Anterior cingulate cortex (tissue), 58 donors: ENCODE results near the gene HIVEP2.

ENCODE experiments used
- DNase-seq, 58 donors: peaks; one replicate each; lab custom pipeline; 2025; lab: John Stamatoyannopoulos, UW

Gene HIVEP2

DNA sequence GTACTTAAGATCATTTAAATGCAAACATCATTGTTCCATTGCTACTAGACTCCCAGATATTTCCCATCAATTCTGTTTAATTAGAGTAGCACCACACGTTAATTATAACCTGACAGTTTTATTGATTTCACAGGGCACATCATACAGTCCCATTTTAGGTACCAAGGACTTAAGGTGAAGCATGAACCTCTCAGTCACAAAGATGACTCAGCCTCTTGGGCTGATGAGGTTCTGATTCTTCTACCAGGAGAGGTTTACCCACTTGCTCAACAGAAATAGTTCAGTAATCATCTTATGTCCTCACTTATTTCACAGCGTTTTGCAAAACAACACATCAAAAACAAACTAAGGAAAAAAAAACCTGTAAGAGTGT, 98.5 kb downstream of the HIVEP2 start:
- no peak for DNase-seq

GRCh38 chr6:142845624-142846458, 99.1 kb downstream of the HIVEP2 start:
- DNase-seq = peak in 56 of 58 donors; percentile 15 to 92 (median 74)

DNA sequence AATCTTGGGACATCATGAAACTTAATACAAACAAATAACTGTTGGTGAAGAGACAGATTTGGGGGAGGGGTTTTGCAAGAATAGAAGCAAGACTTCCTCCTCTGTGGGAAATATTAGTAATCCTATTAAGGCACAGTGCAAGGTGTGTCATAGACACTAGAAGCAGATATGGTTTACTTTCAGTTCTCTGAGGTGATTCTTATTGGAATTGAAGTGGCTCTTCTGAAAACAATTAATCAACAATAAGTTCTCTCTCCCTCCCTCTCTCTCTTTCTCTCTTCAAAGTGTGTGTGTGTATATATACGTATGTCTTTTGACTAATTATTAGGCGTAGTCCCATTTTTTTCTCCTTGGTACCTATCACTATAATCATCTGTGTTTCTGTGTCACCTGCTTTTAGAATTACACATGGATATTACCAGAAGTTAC, 99.8 kb downstream of the HIVEP2 start:
- no peak for DNase-seq

DNA sequence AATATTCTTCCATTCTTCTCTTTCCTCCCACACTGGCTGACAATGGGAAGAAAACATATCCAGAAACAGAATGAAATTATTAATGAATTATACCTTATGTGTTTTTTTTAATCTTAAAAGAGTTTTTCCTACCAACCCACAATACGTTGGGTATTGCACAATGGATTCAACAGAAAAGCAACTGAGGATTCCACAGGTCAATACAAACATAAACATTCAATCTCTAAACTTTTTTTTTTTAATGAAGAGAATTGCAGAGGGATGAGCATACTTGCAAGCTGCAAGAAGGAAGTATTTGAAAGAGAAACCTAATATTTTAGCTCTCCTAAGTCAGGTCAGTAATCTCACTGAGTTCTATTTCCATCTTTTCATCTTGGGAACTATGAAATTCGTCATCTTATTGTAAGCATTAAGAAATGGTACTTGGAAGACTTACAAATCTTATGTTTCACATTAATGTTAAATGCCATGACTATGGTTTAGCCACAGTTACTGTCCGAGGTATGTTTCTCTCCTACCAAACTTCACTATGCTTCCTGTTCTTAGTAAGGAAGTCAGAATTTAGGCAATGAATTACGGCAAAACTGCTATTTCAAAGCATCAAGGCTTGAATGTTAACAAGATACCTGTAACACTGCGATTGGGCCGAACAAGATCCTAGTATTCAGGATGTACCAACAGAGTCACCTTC, 100.8 kb downstream of the HIVEP2 start:
- DNase-seq = no peak

DNA sequence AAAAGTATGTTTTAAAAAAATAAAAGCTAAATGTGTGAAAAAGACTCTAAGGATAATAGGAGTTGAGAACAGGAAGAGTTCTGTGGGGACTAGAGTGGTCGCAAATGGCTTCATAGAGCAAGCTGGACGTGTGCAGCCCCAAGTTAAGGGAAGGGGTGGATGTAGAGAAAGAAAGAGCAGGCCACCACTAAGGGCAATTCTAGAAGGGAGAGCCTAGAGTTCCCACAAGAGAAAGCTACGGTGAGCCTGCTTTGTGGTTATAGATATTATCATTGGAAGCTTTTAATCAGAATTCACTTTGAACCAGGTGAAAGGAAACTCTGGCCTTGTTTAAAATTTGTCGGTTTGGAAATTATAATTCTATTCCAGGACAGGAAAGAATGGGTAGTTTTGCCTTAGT, 101.6 kb downstream of the HIVEP2 start:
- no peak for DNase-seq

DNA sequence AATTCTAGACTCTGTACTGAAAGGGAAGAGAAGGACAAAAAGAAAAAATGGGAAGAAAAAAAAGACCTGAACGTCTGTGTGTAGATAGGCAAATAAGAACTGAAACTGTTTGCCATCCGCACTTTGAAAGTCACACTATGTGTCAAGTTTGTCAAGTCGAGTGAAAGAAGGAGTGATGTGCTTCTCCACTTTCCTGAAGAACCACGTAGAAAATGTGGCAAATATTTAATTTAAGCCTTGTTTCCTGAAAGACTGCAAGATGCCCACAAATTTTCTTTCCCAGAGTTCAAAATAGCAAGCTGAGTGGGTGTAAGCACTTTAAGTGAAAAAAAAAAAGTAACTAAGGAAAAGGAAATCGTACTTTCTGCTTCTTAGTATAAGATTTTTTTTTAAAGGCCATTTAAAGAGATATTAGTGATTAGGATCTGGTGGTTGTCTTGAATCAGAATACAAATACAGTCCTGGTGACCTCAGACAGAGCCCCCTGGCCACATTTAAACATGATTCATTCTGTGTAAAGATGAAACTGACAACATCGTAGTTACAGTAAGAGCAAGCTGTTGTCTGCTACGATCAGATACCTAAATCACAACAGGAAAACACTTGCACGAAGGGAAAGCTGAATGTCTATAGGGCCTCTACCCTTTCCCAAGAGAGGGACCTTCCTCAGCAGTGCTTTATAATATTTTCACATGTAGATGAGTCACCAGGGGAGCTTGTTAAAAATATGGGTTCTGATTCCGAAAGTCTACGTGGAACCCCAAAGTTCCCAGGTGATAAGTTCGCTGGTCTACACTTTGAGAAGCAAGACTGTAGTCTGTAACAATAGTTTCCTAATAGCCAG, 102.3 kb downstream of the HIVEP2 start:
- DNase-seq = no peak

GRCh38 chr6:142841915-142842314, 103.1 kb downstream of the HIVEP2 start:
- DNase-seq = no peak

- no peak for DNase-seq
Observed at GRCh38 chr6:142839686-142840040, 105.3 kb downstream of the HIVEP2 start.

DNA sequence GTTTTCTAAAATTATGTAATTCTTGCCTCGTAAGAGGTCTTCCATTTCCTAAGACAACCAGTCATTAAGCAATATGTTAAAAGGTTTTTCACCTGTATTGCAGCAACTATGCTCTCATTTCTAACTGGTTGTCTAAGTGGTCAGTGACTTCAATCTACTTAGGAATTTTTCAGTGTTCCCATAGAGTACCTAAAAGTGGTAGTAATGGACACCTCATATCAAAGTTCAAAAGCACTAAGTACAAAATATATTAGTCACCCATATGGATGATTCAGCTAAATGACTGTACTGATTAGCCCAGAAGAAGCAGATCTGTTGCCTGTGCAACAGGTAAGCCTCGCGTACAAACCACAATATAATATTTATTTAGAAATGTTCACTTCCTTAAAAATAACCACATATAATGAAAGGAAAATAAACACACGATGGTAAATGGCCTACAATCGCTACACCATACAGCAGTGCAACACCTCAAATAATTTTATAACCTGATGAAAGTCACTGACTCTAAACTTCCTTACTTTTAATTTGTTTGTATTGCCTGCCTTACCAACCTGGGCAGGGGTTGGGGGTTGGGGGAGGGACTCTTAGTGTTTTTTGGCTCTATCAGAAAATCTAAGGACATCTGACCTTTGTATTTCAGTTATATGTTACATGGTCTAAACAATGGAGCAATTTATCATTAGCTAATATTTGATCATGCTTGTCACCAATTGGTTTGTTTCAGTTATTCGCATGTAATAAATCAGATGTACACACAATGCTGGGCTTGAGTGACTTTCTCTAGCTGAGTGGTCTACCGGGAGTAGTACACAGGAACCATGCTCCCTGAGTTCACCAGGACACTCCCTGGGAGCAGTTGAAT, 105.9 kb downstream of the HIVEP2 start:
- no peak for DNase-seq

- no peak for DNase-seq
Observed at GRCh38 chr6:142835787-142836535, 109.0 kb downstream of the HIVEP2 start.

DNA sequence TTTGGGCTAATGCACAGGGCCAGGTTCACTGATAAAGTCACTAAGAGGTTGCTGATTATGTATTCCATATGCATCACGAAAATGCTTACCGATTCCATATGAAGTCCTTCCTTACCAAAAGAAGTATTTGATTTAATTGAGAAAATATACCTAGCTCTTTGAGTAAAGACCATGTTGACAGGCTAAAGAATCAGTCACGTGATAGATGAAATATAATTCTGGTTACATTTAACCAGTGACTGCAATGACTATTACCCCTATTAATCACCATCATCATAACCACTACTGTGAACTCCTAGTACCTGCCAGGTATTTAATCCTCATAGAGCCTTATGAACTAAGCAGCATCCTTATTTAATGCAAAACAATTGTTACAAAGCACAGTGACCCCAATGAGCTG, 110.1 kb downstream of the HIVEP2 start:
- no peak for DNase-seq

GRCh38 chr6:142833798-142834197, 111.2 kb downstream of the HIVEP2 start:
- DNase-seq = no peak

DNA sequence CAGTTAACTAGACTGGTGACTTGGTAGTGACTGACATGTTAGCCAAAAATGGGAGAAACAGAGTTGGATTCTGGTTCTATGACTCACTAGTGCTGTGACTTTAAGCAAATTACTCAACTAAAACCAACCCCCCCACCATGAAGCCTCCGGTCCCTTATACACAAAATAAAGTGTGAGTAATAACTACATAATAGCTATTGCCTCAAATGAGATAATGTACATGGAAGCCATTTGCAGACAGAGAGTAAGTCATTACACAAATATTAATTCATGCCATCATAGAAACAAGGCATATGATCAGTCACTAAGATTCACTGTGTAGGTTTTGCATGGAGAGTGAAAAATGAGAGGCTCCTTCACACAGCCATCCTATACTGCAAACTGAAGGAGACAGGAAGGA, 111.9 kb downstream of the HIVEP2 start:
- no peak for DNase-seq

GRCh38 chr6:142830807-142831206, 114.2 kb downstream of the HIVEP2 start:
- DNase-seq = no peak

DNA sequence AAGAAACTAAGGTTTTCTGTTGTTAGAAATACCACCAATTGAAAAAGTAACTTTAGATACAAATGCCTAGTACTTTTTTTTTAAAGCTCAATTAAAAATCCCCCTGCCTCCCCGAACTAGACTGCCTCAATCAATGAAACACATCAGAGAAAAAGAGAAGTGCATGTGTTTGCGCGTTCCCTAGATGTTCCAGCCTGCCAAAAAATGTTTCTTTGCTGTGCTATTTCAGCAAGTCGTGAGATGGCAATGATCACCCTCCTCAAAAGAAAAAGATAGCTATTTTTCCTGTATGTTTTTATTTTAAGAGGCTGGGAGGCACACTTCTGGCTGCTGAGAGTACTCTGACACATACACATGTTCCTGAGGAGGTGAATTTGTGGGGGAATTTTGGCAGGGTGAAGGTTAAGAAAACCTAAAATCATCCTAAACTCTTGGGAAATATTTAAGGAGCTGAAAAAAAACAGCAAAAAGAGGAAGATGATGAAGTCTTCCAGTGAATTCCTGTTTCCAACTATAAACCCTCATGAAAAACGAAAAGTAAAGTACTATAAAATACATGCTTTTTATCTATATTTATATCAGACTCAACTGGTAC, 114.8 kb downstream of the HIVEP2 start:
- peak in 2 of 58 donors; percentile 18 to 21 for DNase-seq

DNA sequence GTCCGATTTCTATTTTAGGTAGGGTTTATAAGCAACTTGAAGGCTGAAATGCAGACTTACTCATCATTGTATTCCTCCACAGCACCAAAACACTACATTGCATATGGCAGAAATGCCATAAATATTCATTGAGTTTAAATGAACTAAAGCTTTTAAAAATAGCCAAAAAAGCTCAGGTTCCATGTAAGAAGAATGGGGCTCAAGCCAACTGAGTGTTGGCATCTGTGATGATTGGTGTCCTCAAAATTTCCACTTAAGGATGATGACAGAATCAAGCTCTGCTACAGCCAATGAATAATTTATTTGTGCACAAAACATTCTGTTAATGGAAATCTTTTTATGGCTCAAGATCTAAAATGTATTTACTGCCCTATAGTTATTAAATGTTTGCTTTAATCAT, 115.4 kb downstream of the HIVEP2 start:
- DNase-seq = no peak

DNA sequence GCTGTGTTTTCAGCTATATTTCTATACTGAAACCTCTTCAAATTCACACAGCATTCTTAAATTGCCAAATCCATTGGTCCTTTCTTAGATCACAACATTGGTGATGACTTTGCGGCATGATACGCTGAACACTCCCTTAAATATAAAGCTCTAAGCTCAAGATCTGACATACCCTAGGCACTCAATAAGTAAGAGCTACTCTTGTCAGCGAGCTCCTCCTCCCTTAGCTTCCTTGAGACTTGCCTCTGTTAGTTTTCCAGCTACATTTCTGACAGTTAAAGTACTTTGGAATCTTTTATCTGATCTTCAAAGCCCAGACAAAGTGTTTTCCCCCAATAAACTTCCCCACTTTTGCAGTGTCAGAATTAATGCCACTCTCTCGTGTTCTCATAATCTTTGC, 117.0 kb downstream of the HIVEP2 start:
- DNase-seq = no peak

GRCh38 chr6:142827369-142827768, 117.6 kb downstream of the HIVEP2 start:
- DNase-seq = no peak

DNA sequence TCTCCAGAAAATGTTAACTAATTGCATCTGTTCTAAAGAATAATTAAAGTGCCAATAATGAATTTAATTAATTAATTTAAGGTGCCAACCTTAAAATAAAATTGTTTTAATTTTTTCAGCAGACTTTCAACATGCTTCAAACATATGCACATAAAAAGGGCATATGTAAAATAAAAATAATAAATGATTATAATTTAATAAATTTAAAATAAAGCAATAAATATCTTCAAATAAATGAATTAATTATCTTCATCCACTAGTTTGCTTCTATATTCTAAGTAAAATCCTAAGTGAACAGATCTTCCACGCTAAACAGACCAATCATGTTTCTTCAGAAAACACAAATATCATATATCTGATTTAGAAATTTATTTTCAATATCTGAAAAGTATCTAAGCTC, 119.2 kb downstream of the HIVEP2 start:
- DNase-seq = no peak
